GM12864 (cell line): Measurements from ENCODE around the gene LMBR1L.

ENCODE experiments used
- DNase-seq: peaks from one replicate; pipeline ENCODE4 v3.0.0-alpha.2; 2011; ENCODE audit warnings: low read depth
- H3K4me3 ChIP-seq: 2 replicates; pipeline ENCODE4 v1.5.1; 2011; ENCODE audit warnings: mild to moderate bottlenecking, low read depth, low read length, control low read depth
- CTCF ChIP-seq: IDR thresholded peaks from 2 replicates; pipeline ENCODE4 v1.5.1; 2011; ENCODE audit warnings: low read depth, mild to moderate bottlenecking, moderate library complexity, low read length, control low read depth, inconsistent platforms; ENCODE audit errors: missing control alignments

The LMBR1L gene

GRCh38 chr12:49049566-49050224, 61.0 kb downstream of the LMBR1L start:
- no peak for DNase-seq
- no peak for TF ChIP-seq CTCF

GRCh38 chr12:49048953-49049352, 61.7 kb downstream of the LMBR1L start:
- DNase-seq: no peak
- no peak overlapping the region for H3K4me3 ChIP-seq
- TF ChIP-seq CTCF: no peak

More at GRCh38 chr12:49049566-49050224, 61.0 kb downstream of the LMBR1L start:
- no peak overlapping the region for H3K4me3 ChIP-seq
